PFSK-1 (cell line): ENCODE data around the gene CES3.

Experiments
- TAF1 ChIP-seq: IDR thresholded peaks from 2 replicates; pipeline ENCODE4 v1.6.1; 2012; ENCODE audit warnings: low read length, control low read depth, borderline replicate concordance; ENCODE audit not compliant: insufficient read depth
- TF ChIP-seq, protein P1 (sequence below), 2 experiments: IDR thresholded peaks; 2 replicates each; pipeline versions ENCODE4 v1.6.1 to v1.8.0; 2011 to 2012; ENCODE audit warnings: low read depth in 2 of 2, low read length in 2 of 2, control low read depth in 1 of 2, inconsistent platforms in 1 of 2, mild to moderate bottlenecking in 1 of 2, moderate library complexity in 1 of 2; ENCODE audit not compliant: insufficient read depth in 1 of 2

DNA sequence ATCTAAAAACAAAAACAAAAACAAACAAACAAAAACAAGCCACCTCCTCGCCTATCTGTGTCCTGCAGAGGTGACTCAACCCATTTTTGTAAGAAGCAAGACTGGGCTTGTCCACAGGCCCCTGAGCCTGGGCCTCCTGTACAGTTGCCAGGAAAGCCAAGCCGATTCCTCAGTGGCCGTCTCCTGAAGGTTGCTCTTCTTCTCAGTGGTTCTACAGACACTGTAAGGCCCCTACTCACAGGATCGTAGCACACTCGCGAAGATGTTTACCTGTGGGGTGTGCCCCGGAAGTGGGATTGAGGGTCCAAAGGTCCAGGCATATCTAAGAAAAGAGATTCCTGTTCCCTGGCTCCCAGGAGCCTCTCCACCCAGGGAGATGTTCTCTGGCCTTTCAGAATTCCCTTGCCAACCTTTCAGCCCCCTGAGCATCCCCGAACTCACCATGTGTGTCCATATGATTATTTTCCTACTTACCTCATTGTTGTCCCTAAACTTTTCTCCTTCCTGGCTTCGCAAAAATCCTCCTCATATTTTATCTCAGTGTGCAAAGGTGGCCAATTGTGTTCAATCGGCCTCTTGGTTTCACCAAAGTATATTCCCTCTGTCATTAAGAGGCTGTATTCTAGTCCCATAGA lies 7.5 kb upstream of the CES3 start:
- TF ChIP-seq, protein P1, sequence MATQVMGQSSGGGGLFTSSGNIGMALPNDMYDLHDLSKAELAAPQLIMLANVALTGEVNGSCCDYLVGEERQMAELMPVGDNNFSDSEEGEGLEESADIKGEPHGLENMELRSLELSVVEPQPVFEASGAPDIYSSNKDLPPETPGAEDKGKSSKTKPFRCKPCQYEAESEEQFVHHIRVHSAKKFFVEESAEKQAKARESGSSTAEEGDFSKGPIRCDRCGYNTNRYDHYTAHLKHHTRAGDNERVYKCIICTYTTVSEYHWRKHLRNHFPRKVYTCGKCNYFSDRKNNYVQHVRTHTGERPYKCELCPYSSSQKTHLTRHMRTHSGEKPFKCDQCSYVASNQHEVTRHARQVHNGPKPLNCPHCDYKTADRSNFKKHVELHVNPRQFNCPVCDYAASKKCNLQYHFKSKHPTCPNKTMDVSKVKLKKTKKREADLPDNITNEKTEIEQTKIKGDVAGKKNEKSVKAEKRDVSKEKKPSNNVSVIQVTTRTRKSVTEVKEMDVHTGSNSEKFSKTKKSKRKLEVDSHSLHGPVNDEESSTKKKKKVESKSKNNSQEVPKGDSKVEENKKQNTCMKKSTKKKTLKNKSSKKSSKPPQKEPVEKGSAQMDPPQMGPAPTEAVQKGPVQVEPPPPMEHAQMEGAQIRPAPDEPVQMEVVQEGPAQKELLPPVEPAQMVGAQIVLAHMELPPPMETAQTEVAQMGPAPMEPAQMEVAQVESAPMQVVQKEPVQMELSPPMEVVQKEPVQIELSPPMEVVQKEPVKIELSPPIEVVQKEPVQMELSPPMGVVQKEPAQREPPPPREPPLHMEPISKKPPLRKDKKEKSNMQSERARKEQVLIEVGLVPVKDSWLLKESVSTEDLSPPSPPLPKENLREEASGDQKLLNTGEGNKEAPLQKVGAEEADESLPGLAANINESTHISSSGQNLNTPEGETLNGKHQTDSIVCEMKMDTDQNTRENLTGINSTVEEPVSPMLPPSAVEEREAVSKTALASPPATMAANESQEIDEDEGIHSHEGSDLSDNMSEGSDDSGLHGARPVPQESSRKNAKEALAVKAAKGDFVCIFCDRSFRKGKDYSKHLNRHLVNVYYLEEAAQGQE (IDR thresholded peaks at IDR 0.05; ENCODE audit: insufficient read depth in 1 of 2, low read depth in 2 of 2, low read length in 2 of 2): no peak
- TF ChIP-seq TAF1: no peak
